Mammary epithelial cell (primary cell): Measurements from ENCODE around the gene TMEM151A.
"Not testable (repeated sequence)": the region's sequence is repeated elsewhere in the genome, so short reads cannot be mapped to it uniquely, and the experiment has no call there.

Experiments used
- EZH2 ChIP-seq: IDR thresholded peaks from 2 replicates; pipeline ENCODE4 v1.6.1; 2012; ENCODE audit warnings: low read length, inconsistent platforms, borderline replicate concordance
- TF ChIP-seq, protein P1 (sequence below), 2 donors: IDR thresholded peaks in 1 of 2; conservative IDR thresholded peaks in 1 of 2; 2 replicates each; pipeline ENCODE4 v1.5.1; 2011 to 2012; ENCODE audit warnings: inconsistent platforms in 2 of 2, low read length in 2 of 2, mild to moderate bottlenecking in 2 of 2, control low read depth in 1 of 2, low read depth in 1 of 2; ENCODE audit not compliant: insufficient read depth in 1 of 2; ENCODE audit errors: extremely low read depth in 1 of 2

DNA sequence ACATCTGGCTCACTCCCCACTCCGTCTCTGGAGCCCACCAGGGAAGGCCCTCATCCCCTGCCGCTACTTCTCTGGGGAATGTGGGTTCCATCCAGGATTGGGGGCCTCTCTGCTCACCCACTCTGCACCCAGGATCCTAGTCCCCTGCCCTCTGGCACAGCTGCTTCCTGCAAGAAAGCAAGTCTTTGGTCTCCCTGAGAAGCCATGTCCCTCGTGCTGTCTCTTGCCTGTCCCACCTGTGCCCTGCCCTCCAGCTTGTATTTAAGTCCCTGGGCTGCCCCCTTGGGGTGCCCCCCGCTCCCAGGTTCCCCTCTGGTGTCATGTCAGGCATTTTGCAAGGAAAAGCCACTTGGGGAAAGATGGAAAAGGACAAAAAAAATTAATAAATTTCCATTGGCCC is 14.6 kb upstream of the TMEM151A start:
- TF ChIP-seq, protein P1, sequence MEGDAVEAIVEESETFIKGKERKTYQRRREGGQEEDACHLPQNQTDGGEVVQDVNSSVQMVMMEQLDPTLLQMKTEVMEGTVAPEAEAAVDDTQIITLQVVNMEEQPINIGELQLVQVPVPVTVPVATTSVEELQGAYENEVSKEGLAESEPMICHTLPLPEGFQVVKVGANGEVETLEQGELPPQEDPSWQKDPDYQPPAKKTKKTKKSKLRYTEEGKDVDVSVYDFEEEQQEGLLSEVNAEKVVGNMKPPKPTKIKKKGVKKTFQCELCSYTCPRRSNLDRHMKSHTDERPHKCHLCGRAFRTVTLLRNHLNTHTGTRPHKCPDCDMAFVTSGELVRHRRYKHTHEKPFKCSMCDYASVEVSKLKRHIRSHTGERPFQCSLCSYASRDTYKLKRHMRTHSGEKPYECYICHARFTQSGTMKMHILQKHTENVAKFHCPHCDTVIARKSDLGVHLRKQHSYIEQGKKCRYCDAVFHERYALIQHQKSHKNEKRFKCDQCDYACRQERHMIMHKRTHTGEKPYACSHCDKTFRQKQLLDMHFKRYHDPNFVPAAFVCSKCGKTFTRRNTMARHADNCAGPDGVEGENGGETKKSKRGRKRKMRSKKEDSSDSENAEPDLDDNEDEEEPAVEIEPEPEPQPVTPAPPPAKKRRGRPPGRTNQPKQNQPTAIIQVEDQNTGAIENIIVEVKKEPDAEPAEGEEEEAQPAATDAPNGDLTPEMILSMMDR (conservative IDR thresholded peaks at IDR 0.05 in 1 of 2, IDR thresholded peaks at IDR 0.05 in 1 of 2; ENCODE audit: extremely low read depth in 1 of 2, insufficient read depth in 1 of 2, low read depth in 1 of 2, low read length in 2 of 2): not testable (repeated sequence)
- not testable (repeated sequence) for TF ChIP-seq EZH2
